Calu3 (cell line): ENCODE results near the gene LYPD5. TPM values are rescaled to one million over a fixed set of nuclear protein-coding genes. Genes with fewer than 3 reads are reported as not detected.
"Not testable (repeated sequence)": the region's sequence is repeated elsewhere in the genome, so short reads cannot be mapped to it uniquely, and the experiment has no call there.

Experiments used
- BruUV-seq: library from RNA; stranded (reverse); fragments of 400-500 nt; replicated peaks from 2 replicates; lab custom pipeline; 2021; lab: Mats Ljungman, UMichigan
- CTCF ChIA-PET: fragments of 300-600 bp; sonication (Branson Sonifier 250); formaldehyde crosslinking; loops from one replicate; lab custom pipeline; 2022; ENCODE audit warnings: antibody characterized with exemption; lab: Charles Lee
- DNase-seq: peaks from one replicate; pipeline ENCODE4 v3.0.0; 2022
- H3K27ac Mint-ChIP-seq: one replicate; pipeline ENCODE4 v1.8.0; 2022; ENCODE audit warnings: mixed read lengths; ENCODE audit not compliant: unreplicated experiment
- H3K27me3 Mint-ChIP-seq: one replicate; pipeline ENCODE4 v1.8.0; 2022; ENCODE audit warnings: mixed read lengths; ENCODE audit not compliant: unreplicated experiment
- H3K36me3 Mint-ChIP-seq: one replicate; pipeline ENCODE4 v1.8.0; 2022; ENCODE audit warnings: mild to moderate bottlenecking, moderate library complexity, mixed read lengths; ENCODE audit not compliant: insufficient read depth, unreplicated experiment
- H3K4me1 Mint-ChIP-seq: one replicate; pipeline ENCODE4 v1.8.0; 2022; ENCODE audit warnings: mild to moderate bottlenecking, low read depth, mixed read lengths; ENCODE audit not compliant: unreplicated experiment
- H3K4me3 Mint-ChIP-seq: one replicate; pipeline ENCODE4 v1.8.0; 2022; ENCODE audit warnings: mild to moderate bottlenecking, low read depth, moderate library complexity, mixed read lengths; ENCODE audit not compliant: unreplicated experiment
- H3K9me3 Mint-ChIP-seq: one replicate; pipeline ENCODE4 v1.8.0; 2022; ENCODE audit warnings: low read depth, mixed read lengths; ENCODE audit not compliant: unreplicated experiment
- CTCF ChIP-seq: fragments of 200-600 bp; IDR thresholded peaks from one replicate; pipeline ENCODE4 v1.8.0; 2022; ENCODE audit warnings: antibody characterized with exemption; ENCODE audit not compliant: unreplicated experiment
- intact Hi-C: fragments of 100-400 bp; cut with micrococcal nuclease; formaldehyde crosslinking; loops from one replicate; pipeline ENCODE4 v1.10.0; 2022; ENCODE audit not compliant: unreplicated experiment
- total RNA-seq: library from RNA; stranded (reverse); gene quantifications from 2 replicates; pipeline ENCODE4 v1.2.3, GENCODE V29; 2022

The LYPD5 gene
- total RNA-seq, 1 experiment from 2014 or later, result 5.0 TPM

GRCh38 chr19:43776286-43776685, 26.0 kb downstream of the LYPD5 start:
- H3K9me3 Mint-ChIP-seq, result no peaks in the 10 kb centered on the region
- intact Hi-C loops, result no loop called here
- CTCF ChIA-PET, result interaction anchor here (1.2 kb wide), 1 partner anchor 19 kb away, joined by 7 read pairs; no protein-coding TSS in a partner anchor
- peaks cover 55% of the 10 kb centered on the region for H3K4me1 Mint-ChIP-seq
- no TSS peak for BruUV-seq
- peaks cover 81% of the 10 kb centered on the region for H3K36me3 Mint-ChIP-seq
- no peak for TF ChIP-seq CTCF
- H3K27me3 Mint-ChIP-seq, result no peaks in the 10 kb centered on the region
- peak overlapping the region; percentile 77 for H3K4me3 Mint-ChIP-seq
- no peak for DNase-seq
- peak overlapping the region; percentile 98 for H3K27ac Mint-ChIP-seq

GRCh38 chr19:43775299-43775890, 26.9 kb downstream of the LYPD5 start:
- Mint-ChIP-seq H3K4me1 (peaks cover 49% of the 10 kb centered on the region), H3K4me3 (peak overlapping the region; percentile 77), H3K27ac (peak overlapping the region; percentile 98), H3K36me3 (peaks cover 78% of the 10 kb centered on the region), H3K27me3 (no peaks in the 10 kb centered on the region), H3K9me3 (no peaks in the 10 kb centered on the region)
- intact Hi-C loops, result no loop called here
- TF ChIP-seq CTCF, result no peak
- CTCF ChIA-PET, result interaction anchor here (0.6 to 1.2 kb wide), 3 partner anchors 8 to 737 kb away, joined by 4 to 7 read pairs (median 7); no protein-coding TSS in a partner anchor
- DNase-seq, result no peak
- BruUV-seq, result no TSS peak

GRCh38 chr19:43774940-43775258, 27.3 kb downstream of the LYPD5 start:
- intact Hi-C loops, BruUV-seq, CTCF ChIA-PET, H3K27me3 Mint-ChIP-seq, H3K9me3 Mint-ChIP-seq, DNase-seq, H3K27ac Mint-ChIP-seq, H3K4me3 Mint-ChIP-seq: not testable (repeated sequence)
- Mint-ChIP-seq H3K36me3 (peaks cover 77% of the 10 kb centered on the region), H3K4me1 (peaks cover 48% of the 10 kb centered on the region)

- no TSS peak for BruUV-seq
- Mint-ChIP-seq H3K4me1 (peaks cover 42% of the 10 kb centered on the region), H3K36me3 (peaks cover 75% of the 10 kb centered on the region), H3K27ac (no peak overlapping the region), H3K27me3 (no peaks in the 10 kb centered on the region), H3K9me3 (no peaks in the 10 kb centered on the region), H3K4me3 (no peak overlapping the region)
- DNase-seq, result no peak
- CTCF ChIA-PET, result interaction anchor here (0.6 kb wide), 1 partner anchor 212 kb away, joined by 3 read pairs; no protein-coding TSS in a partner anchor
- TF ChIP-seq CTCF, result no peak
- intact Hi-C loops, result no loop called here
These were observed 27.9 kb downstream of the LYPD5 start for GRCh38 chr19:43774103-43774939.
